GM12801 (cell line): ENCODE measurements around the gene DGKB.

ENCODE experiments used
- TF ChIP-seq, protein P1 (sequence below): IDR thresholded peaks from one replicate; pipeline ENCODE4 v1.5.1; 2011; ENCODE audit warnings: control low read depth; ENCODE audit not compliant: insufficient read length; ENCODE audit errors: extremely low read depth

The DGKB gene

DNA sequence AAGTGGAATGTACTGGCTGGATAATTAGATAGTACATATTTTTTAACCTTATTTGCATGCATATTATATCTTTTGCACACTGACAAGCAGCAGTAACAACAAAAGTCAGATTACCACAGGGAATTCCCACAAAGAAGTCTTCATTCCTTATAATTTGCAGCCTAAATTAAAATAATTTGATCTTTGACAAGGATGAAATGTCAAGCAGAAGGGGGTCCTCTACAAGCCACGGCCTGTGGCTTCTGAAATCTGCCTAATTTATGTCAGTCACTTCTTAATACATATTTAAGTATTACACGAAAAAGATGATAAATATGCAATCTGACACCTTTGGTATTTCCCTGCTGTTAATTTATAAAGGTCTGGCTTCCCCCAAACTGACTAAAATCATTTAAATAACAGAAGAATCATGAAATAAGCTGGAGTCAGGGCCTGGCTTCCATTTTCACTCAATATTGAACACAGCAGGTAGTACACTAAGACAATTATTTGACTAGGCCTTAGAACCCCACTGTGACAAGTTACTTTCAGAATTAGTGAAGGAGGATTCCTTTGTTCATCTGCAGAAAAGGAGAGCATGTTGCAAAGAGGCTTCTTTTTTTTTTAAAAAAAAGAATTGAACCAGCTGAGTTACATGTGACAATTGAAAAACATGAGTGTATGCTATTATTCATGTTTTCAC is 562.0 kb downstream of the DGKB start:
- TF ChIP-seq, protein P1, sequence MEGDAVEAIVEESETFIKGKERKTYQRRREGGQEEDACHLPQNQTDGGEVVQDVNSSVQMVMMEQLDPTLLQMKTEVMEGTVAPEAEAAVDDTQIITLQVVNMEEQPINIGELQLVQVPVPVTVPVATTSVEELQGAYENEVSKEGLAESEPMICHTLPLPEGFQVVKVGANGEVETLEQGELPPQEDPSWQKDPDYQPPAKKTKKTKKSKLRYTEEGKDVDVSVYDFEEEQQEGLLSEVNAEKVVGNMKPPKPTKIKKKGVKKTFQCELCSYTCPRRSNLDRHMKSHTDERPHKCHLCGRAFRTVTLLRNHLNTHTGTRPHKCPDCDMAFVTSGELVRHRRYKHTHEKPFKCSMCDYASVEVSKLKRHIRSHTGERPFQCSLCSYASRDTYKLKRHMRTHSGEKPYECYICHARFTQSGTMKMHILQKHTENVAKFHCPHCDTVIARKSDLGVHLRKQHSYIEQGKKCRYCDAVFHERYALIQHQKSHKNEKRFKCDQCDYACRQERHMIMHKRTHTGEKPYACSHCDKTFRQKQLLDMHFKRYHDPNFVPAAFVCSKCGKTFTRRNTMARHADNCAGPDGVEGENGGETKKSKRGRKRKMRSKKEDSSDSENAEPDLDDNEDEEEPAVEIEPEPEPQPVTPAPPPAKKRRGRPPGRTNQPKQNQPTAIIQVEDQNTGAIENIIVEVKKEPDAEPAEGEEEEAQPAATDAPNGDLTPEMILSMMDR, result no peak

DNA sequence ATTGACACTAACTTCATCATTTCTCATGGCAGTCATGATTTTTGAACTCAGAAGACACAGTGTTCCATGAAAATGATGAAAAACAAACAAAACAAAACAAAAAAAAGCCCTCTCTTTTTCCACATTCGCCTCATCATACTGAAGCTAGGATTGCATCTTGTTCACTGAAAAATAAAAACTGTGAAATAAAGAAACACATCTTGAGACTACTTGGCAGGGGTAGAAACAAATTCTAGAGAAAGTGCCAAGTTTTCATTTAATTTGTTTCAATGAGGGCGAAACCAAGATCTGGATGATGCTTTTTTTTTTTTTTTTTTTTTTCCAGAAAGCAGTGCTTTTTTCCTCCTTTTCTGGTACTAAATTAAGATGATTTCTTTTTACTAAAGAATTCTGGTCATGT is 562.7 kb downstream of the DGKB start:
- TF ChIP-seq, protein P1, result no peak

DNA sequence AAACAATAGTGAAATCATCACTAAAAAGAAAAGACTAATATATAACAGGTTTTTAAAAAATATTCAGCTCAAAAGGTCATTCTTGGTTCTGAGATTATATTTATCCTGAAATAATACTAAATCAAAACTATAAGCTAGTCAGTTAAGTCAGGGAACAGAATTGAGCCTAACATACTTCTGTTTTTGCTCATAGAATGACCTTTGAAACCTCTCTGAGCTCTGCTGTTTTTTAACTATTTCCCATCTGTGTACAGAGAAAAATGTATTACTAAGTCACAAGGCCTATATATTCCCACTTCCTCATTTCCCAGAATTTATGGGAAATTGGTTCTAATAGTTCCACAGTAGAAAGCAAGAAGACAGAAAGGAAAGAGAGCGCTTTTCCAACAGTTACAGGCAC is 566.3 kb downstream of the DGKB start:
- TF ChIP-seq, protein P1, result no peak

DNA sequence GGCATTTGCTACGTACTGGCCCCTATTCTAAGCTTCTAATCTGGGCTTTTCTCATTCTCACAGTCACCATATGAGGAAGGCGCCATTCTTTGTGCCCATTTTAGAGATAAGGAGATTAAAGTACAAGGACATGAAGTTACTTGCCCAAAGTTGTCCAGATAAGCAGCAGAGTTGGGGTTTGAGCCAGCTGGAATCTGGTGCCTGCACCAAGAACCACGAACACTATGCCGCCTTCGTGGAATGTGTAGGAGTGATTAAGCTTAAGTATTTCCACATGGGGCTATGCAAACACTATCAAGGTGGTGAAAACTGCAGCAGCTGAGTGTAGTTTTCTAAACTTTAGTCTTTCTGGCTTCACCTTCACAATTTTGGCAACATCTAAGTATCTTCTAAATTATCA is 570.4 kb downstream of the DGKB start:
- TF ChIP-seq, protein P1, result no peak

DNA sequence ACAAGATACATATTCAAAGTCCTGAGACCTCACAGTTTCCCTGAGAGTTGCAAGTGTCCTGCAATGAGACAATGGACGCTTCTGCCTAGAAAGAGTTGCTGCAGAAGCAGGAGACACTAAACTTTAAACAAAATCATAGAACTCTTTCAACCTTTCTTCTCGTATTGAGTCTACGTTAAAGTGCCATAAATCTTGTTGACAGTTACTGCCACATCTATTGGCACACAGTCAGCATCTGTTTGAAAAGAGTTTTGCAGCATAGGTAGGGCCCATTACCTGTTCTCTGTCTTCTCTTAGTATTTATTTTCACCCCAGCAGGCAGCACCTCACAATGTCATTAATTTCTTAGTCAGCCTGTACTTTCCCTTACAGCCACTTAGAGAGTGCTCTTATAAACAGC is 577.8 kb downstream of the DGKB start:
- TF ChIP-seq, protein P1, result no peak

DNA sequence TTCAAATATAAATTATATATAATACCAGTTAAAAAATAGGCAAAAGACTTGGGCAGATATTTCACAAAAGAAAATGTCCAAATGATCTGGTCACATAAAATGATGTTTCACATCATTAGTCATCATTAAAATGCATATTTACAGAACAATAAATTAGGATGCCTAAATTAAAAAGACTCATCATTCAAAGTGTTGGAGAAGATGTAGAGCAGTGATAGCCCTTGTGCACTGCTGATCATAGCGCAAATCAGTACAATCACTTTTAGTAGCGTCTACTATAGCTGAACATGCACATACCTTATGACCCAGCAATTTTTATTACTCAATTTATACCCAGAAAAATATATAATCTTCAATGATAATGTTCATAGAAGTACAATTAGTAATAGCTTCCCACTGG is 579.8 kb downstream of the DGKB start:
- TF ChIP-seq, protein P1, result no peak

DNA sequence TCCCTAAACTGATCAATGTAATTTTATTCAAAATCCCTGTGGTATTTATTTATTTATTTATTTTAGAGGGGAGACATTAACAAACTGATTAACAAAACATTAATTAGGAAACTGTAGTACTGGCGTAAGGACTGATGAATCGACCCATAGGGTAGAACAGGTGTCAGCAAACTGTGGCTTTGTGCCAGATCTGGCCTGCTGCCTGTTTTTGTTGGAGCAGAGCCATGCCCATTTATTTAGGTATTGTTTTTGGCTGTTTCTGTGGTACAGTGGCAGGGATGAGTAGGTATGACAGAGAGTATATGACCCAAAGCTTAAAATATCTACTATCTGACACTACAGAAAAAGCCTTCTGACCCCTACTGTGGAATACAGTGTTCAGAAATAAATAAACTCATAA is 580.6 kb downstream of the DGKB start:
- TF ChIP-seq, protein P1, result no peak

DNA sequence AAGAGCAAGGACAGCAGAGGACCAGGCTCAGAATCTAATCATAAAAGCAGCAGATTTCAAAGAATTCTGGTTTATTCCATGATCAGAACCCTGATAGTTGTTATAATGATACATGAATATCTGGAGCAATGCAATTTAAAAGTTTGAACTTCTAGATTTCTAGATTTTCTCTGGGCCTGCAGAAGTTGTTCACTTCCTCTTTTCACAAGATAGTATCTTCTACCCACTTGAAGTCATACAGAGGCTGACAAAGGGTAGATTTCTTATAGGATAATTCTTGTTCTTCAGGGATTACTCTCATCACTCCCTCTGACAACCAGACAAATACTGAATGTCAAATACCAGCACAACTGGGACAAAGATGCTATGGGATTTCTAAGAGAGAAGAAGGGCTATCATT is 593.1 kb downstream of the DGKB start:
- TF ChIP-seq, protein P1, result no peak
